COR-L47 (cell line): Measurements from ENCODE around the gene RPS15.
"Not testable (repeated sequence)": the region's sequence is repeated elsewhere in the genome, so short reads cannot be mapped to it uniquely, and the experiment has no call there.

Source experiments
- DNase-seq: peaks from one replicate; lab custom pipeline; 2025; lab: John Stamatoyannopoulos, UW

The RPS15 gene

DNA sequence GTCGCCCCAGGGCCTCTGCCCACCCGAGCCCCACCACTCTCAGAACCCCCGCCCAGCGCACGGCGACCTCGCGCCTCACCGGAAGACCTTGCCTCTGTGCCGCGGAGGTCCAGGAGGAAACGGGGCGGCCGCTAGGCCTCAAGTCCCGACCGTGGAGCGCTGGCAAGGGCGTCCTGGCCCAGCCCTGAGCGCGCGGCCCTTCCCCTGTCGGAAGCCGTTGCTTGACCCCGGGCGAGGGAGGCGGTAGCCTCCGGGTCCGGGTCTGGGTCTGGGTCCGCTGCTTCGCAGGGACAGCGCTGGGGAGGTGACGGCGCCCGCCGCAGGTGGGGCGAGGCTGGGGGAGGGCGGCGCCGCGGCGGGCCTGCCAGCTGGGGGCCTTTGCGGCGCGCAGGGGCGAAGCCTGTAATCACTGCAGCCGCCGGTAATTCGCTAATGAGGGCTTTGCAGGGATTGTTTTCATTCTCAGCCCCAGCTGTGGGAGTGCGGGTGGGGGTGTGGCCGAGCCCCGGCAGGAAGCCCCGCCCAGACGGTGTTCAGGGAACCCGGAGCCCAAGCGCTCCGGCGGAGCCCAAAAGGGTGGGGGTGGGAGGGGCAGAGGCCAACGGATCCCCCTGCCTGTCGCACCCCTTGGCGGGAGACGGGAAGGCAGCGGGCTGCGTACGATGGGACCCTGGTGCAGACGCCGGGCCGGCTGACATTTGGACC is 32.3 kb downstream of the RPS15 start:
- peak; percentile 90 for DNase-seq

DNA sequence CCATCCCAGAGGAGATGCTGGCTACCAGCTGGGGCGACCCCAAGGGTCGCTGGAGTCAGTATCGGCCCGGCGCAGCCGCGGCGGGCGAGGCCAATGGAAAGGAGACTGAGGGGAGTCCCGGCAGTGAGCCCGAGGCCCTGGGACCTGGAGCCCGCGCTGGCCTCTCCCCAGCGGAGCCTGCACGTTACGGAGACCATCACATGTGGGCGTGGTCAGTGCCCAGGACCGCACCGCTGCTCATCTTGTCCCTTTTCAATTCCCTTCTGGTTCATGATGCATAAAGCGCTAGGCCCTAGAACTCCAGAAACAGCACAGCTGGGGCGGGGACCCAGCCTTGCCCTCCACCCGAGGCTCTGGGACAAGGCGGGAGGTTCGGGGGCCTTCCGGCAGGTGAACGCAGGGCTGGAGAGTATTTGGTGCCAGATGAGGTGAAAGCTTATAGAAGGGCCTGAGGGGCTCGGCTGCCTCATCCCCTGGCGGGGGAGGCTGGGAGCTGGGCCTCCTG is 32.9 kb downstream of the RPS15 start:
- no peak for DNase-seq

DNA sequence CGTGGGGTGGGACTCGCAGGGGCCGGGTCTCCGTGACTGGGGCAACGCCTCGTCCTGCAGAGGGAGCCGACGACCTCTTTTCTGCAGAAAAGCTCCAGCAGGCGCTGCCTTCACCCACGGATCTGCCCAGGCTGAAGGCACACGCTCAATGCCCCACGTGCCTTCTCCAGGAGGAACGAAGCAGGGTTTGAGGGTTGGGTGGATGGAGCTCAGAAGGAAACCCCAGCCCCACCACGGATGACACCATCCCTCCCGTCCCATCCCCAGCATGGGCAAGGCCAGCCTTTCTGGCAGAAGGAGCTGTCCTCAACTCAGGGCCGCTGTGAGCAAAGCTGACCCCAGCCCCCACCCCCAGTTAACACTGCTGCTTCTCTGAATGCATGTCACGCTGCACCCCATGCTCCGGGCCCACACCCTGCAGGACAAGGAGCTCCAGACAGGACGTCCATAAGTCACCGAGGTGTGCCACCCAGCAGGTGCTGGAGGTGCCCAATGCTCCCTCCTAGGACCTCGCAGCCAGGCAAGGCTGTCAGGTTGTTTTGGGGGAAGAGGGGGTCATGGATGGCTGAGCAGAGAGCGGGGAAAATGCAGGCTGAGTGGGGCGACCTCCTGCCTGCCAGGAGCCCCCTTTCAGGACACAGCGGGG is 33.4 kb downstream of the RPS15 start:
- no peak for DNase-seq

DNA sequence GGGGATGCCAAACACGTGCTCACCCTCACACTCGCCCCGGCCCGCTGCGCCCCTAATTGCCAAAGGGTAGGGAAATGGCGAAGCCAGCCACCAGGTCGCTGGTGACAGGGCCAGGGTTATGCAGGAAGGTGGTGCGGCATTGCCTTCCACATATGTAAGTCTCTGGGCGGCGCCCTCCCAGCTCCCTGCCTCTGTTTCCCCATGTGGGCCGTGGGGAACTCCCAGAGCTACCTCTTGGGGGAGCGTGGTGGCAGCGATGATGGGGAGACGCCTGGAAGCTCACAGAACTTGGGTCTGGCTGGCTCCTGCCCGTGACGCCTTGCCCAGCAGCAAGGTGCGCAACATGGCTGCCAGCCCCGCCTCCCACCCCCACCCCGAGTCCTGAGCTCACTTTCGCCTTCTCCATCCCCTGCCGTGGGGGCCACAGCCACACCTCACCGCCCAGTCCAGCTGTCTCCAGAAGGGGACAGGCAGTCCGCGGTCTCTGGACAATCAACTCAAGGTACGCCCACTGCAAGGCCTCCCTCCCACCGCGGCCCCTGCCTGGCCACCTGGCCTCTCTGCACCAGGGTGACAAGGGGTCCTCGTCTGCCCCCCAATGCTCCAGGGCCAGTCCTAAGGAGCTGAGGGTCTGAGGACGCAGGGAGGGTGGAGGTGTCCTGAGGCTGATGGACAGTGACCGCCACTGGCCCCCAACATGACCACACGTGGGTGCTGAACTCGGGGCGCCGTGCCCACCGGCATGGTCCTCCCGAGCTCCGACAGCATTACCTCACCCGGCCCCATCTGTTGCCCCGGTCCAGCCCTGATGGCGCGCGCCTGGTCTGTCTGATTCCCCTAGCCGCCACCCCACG is 34.3 kb downstream of the RPS15 start:
- DNase-seq = no peak

DNA sequence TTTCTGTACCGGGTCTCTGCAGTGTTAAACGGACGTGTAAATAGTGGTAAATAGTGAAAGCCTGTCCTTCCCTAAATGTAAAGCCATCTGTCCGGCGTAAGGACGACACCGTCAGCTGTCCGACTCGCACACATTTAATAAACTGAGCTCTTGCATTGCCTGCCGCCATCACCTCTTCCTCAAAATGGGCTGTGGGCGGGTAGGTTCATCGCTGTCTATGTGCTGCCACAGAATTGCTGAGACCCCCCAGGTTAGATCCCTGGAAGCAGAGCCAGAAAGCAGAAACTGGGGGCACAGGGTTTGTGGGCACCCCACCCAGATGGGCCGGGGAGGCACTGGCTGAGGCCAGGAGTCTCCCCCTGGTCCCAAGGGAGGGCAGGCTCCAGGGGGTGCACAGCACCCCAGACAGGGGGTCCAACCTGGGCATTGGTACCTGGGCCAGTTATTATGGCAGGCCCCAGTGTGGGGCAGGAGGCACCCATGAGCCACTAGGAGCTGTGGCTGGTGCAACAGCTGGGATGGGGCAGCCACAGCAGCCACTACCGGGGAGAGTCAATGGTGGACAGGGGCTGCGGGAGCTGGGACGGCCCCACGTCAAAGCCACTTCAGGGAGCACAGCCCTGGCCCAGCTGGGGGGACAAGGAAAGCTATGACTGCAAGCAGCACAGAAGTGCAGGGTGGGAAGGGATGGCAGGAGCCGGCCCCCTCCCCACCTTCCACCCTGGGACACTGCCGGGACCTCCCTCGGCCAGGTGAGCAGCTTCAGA is 35.1 kb downstream of the RPS15 start:
- DNase-seq = no peak

DNA sequence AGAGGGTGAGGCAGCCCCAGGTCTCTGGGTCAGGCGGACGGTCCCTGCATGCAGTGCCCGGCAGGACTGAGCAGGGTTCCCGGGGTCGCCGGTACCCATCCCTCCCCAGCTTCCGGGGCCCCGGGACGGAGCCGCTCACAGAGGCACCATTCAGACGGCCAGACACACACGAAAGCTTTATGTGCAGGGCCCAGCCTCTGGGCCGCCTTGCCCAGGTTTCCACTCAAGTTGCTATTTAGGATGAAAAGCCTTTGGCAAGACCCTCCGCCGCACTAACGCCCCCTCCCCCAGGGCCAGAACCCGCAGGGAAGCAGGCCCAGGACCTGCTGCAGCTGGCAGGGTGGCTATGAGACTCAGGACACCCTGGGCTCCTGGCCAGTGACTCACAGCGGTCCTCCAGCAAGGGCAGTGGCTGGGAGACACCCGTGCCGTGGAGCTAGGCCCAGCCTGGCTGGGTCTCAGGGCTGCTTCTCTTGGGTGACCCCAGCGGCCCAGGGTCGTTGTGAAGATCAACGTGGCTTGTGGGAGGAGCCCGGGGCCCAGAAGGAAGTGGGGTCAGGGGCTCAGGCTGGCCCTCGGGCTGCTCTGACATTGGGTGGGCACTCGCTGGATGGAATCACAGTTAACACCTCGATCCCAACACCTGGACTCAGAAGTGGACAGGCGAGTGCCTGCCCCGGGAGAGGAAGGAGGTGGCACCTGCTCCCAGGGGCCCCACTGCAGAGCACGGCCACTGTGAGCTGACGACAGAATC is 36.0 kb downstream of the RPS15 start:
- DNase-seq = no peak

DNA sequence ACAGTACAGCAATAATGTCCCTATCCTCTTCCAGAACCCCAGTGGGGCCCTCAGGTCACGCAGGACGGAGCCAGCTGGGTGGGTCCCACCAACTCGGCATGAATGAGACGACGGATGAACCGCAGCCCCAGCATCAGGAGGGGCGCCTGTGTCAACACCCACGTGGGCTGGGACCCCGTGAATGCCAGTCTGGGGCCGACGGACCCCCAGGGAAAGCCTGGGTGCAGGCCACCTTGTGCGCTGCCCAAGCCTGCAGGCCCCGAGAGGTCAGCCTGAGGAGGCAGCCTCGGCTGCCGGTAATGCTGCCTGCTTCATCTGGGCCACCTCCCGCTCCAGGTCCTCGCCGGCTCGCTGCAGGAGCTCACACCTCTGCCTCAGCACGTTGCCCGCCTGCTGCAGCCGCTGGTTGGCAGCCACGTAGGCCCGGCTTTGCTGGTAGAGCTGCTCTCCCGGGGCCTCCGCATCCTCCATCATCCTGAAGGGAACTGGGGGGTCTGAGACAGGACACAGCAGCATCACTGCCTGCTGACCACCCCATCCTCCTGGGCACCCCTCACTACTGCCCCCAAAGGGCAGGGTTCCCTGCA is 36.7 kb downstream of the RPS15 start:
- DNase-seq = no peak

DNA sequence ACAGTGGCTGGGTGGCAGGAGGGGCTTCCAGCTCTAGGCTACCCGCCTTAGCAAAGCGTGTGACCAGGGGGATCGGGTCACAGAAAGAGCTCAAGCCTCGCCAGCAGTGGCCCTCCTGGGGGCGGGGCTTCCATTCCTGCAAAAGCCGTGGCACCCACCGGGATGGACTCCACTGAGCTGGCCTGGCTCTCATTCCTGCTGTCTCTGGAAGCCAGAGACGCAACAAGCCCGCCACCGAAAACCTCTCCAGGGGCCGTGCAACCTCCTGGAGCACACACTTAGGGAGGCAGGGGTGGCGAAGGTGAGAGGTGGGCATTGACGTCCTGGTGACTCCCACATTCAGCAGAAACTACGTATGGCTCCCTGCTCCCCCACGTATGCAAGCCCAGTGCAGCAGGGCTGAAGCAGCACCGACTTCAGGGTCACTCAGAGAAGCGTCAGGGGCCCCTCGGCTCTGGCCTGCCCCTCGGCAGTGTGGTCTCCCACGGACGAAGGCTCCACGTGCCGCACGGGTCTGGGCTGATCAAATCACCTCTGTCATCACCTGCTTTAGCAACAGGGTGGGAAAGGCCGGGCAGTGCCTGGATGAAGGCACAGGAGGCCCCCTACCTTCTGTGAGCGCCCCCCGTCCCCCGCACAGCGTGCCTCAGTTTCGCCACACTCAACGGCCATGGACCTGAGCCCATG is 37.7 kb downstream of the RPS15 start:
- no peak for DNase-seq

DNA sequence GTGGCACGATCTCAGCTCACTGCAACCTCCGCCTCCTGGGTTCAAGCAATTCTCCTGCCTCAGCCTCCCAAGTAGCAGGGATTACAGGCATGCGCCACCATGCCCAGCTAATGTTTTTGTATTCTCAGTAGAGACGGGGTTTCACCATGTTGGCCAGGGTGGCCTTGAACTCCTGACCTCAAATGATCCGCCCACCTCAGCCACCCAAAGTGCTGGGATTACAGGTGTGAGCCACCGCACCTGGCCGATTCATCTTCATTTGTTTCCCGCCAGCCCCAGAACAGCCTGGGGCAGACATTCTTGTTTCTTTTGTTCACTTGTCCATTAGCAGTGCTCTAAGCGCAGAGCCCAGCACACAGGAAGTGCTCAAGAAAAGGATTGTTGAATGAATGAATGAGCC is 38.9 kb downstream of the RPS15 start:
- DNase-seq = not testable (repeated sequence)

DNA sequence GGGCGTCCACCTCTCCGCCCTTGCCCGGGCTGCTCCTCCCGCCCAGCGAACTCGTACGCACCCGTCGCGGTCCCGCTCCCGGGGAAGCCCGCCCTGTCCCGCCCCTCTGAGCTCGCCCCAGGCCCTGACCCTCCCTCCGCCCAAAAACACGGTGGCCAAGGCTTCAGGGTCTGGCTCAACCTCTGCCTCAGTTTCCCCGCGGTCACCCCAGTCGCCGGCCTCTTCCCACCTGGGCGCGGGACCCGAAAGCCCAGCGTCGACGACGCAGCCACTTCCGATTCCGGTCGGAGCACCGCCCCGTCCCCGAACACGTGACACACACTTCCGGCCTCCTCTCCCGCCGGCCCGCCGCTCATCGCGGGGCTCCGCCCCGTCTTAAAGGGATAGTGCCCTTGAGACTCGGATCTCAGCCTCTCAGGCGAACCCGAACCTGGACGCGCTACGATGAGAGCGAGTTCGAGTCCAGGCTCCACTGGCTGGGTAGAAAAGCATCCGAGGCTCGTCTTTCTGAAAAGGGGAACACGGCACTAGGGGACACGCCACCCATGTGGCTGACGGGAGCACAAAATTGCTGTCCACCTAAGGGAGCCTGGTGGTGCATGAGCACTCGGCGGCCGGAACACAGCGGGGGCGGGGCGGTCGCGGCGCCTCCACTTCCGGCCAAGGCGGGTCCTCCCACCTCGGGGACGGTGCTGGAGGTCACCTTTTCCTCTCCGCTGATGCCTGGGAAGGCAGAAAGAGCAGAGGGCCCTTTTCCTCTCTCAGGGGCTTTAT is 40.9 kb downstream of the RPS15 start, which contains the start of gene C19orf25:
Gene C19orf25, minus strand, starts transcription at position 282 of the 774 bp plus-strand sequence. CDS start 312 bp downstream, outside the sequence.
- DNase-seq = peak; percentile 90

DNA sequence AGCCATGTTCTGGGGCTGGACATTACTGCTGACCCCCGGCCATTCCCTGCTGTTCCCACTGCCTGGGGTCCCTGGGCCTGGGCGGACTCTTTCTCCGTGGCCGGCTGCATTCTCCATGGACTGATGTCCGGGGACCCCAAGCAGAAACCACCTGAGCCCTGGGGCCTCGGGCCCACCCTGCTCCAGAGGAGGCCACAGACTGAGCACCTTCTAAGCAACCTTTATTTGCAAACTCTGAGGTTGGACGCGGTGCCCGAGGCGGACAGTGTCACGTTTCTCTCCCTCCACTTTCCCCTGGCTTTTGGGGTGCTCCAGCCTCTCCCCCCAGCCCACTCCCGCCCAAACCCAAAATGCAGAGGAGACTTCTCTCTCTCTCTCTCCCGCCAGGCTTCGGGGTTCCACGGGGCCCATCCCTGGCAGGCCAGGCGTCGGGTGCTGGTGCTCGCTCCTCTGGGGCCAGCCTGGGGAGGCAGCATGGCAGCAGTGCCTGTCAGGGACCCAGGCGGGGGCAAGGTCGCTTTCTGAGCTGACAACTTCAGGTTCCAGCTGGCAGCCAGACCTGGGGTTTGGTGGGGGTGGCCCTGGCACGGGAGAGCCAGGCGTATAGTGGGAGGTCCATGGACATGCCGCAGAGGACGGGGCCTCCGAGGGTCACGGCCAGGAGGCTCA is 43.2 kb downstream of the RPS15 start:
- DNase-seq = no peak

DNA sequence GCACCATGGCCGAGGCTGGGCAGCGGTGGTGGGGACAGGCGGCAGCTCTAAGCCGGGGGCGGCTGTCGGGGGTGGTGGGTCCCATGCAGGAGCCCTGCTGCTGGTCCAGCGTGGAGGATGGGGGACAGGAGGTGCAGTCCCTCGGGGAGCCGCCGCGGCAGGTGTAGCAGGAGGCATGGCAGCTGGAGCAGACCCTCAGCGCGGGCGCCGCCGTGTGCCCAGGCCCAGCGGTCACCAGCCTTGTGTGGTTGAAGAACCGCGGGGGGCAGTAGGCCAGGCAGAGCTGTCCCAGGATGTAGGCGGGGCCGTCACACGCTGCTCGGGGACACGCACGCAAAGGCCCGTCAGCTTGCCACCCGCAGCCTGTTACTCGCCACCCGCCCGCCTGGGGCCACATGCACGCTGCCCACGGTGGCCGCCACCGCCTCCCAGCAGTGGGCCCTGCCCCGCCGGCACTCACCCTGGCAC is 43.7 kb downstream of the RPS15 start:
- no peak for DNase-seq

DNA sequence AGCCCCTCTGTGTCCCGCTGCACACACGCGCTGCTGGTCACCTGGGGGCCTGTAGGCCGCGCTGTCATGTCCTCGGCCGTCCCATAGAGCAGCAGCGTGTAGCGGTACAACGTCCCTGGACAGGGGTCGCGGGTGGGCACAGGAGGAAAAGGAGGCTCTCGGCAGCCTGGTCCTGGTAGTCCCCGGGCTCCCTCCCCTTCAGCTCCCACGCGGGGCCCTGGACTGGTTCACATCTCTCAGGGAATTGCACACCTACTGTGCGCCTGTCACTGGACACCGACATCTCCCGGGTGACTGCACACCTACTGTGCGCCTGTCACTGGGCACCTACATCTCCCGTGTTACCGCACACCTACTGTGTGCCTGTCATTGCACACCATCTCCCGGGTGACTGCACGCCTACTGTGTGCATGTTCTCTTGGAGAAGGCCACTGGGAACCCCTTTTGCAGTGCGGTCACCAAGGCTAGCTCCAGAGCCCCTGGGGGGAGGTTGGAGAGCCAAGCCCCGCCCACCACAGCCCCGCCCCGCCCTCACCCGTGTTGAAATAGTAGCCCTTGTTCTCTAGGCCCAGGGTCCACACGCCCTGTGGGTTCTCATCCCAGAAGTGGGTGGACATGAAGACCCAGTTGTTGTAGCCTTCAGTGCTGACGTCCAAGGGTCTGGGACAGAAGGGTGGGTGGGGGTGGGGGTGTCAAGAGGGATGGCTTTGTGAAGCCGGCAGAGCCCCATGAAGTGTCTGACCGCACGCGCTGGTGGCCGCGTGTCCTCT is 44.4 kb downstream of the RPS15 start:
- DNase-seq = no peak

DNA sequence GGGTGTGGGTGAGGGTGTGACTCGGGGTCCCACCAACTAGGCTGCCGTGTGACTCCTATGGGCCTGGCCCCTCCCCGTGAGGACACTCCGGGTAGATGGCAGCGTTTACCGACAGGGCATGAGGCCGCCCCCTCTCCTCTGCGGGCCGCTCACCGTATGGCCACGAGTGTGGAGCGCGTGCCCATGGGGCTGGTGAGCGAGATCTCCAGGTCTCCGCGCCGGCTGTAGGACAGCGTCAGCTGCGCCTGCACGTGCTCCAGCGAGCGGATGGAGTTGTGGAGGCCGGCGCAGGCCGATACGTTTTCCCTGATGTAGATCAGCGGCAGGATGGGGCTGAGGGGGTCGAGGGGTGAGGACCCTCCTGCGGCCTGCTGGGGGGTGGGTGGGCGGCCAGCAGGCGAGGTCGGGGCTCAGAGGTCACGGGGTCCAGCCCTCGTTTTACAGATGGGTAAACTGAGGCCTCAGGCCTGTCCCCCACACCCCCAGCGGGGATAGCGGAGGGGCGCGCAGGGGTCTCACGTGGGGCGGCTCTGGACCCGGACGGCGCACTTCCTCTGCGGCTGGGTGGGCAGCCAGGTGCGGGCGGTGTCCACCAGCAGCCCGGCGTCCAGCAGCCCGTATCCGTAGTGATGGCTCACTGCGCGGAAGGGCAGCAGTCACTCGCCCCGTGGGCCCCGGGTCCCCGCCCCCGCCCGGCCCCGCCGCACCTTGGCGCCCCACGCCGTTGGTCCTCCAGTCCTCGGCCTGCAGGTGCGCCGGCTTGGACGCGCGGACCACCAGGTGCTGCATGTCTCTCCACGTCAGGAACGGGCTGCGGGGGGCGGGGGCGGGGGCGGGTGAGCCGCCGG is 45.2 kb downstream of the RPS15 start:
- DNase-seq = no peak

DNA sequence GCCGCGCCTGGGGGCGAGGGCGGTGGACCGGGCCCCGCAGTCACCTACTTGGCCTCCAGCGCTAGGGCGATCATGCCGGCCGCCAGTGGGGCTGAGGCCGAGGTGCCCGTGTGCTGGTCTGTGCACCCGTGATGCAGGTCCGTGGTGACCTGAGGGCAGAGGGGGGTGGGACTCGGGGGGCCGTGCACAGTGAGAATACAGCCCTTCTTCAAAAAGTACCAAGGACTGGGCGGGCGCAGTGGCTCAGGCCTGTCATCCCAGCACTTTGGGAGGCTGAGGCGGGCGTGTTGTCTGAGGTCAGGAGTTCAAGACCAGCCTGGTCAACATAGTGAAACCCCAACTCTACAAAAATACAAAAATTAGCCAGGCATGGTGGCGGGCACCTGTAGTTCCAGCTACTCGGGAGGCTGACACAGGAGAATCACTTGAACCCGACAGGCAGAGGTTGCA is 45.8 kb downstream of the RPS15 start:
- no peak for DNase-seq

DNA sequence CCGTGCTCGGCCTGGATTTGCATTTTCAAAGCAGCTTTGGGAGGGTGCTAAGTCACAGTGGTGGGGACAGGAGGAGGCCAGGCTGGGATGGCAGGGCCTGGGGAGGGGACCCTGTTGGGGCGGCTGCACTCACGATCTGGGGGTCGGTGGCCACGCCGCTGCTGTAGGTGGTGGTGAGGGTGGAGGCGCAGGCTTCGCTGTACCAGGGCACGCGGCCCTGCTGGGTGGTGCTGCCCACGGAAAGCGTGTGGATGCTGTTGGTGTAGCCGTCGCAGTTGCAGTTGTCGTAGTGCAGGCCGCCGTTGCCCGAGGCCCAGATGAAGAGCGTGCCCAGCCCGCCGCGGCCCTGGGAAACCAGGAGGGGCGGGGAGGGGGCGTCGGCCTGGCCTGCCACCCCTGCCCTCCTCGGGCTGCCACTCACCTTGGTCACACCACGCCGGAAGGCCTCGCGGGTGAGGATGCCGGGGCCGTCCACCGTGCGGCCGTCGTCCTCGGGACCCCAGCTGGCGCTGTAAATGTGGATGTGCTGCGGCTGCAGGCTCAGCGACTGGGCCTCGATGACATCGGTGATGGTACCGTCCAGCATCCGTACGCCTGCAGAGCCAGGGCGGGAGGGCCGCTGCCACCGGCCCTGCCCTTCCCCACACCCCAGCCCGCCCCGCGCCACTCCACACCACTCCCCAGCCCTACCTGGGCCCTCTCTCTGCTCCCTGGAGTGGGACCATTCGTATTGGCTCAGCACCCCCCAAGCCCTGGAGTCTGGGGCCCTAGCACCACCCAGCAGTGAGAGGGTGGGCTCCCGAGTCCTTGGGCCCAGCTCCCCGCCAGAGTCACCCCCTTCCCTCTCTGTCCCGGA is 48.8 kb downstream of the RPS15 start:
- no peak for DNase-seq
